Activated naive CD4-positive, alpha-beta T cell treated with anti-CD3 and anti-CD28 coated beads, Interleukin-2, amount 50 U/mL, for 16 hours (primary cell): ENCODE results near the gene RBCK1.
A peak's percentile ranks its signal among the peaks of the same experiment; 100 is the strongest.

Experiments
- DNase-seq: peaks from one replicate; pipeline ENCODE4 v3.0.0-alpha.2; 2020

Gene RBCK1

DNA sequence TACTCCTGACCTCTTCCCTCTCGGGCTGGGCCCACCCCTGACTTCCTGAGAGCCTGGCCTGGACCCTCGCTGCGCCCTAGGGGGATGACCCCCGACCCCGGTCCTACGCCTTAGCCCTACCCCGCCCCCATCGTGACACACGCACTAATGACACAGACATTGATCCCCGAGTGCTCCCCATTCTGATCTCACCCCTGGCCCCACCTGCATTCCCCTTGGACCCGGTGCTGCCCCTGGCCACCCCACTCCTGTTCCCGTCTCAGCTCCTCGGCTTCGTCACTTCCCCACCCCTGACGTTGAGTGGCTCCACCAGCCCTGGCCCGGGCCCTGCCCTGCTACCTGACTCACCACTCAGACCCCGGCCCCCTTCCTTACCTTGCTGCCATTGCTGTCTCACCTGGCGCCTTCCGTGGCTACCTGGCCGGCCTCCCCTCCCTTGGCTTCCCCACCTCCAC, 12.1 kb downstream of the RBCK1 start:
- DNase-seq, result no peak

- DNase-seq, result no peak
These were observed 12.8 kb downstream of the RBCK1 start for GRCh38 chr20:420721-421574.

DNA sequence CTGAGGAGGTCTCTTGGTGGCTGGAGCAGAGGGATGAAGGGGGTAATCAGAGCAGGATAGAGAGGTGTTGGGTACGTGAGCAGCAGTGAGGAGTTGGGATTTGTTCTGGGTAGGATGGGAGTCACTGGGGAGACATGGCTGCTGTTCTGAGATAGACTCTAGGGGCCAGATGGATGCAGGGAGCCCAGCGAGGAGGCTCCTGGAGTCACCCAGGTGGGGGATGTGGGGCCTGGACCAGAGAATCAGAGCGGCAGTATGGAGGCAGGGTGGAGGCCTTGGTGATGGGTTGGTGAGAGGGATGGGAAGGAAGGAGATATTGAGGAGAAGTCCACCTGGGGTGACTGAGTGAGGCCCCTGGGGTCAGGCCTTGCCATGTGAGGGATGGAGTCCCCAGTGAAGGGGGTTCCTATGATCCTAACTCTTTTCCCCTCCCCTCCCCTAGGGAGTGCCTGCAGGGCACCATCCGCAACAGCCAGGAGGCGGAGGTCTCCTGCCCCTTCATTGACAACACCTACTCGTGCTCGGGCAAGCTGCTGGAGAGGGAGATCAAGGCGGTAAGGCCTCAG, 13.7 kb downstream of the RBCK1 start:
- no peak for DNase-seq

DNA sequence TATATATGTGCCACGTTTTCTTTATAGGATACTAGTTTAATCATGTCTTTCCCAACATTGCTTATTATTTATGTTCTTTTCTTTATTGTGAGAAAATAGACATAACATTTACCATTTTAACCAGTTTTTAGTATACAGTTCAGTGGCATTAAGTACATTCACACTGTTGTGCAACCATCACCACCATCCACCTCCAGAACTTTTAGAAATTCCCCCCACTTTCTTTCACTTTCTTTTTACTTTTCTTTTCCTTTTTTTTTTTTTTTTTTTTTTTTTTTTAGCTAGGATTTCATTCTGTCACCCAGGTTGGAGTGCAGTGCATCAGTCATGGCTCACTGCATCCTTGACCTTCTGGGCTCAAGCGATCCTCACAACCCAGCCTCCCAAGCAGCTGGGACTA, 18.5 kb downstream of the RBCK1 start:
- DNase-seq, result no peak

- no peak for DNase-seq
These were observed 19.3 kb downstream of the RBCK1 start for GRCh38 chr20:427401-427800.

DNA sequence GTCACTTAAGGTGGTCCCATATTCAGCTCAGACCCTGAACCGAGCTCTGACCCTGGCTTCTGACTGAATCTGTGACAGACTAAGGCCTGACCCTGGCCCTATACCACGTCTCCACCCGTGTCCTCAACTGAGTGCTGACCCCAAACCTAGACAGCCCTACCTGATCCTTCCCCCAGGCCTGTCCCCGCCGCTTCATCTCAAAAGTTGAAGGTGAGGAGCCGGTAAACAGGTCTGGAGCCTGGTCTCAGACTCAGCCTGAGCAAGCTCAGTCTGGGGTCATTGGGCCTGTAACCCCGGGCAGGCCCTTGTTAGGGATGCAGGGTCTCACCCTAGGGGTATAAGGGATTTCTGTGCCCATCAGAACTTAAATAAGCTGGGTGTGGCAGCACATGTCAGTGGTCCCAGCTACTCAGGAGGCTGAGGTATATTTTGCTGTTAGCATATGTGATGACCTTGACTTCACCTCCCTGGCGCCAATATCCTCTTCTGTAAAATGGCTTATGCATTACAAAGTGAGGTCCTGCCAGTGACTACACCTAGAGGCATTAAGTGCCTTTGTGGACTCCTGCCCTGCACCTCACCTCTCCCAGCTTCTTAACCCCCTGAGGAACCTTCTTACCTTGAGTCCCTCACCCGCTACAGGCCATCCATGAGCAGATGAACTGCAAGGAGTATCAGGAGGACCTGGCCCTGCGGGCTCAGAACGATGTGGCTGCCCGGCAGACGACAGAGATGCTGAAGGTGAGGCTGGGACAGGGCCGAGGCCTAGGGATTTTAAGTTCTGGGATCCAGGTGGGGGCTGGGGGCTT, 20.0 kb downstream of the RBCK1 start:
- no peak for DNase-seq

DNA sequence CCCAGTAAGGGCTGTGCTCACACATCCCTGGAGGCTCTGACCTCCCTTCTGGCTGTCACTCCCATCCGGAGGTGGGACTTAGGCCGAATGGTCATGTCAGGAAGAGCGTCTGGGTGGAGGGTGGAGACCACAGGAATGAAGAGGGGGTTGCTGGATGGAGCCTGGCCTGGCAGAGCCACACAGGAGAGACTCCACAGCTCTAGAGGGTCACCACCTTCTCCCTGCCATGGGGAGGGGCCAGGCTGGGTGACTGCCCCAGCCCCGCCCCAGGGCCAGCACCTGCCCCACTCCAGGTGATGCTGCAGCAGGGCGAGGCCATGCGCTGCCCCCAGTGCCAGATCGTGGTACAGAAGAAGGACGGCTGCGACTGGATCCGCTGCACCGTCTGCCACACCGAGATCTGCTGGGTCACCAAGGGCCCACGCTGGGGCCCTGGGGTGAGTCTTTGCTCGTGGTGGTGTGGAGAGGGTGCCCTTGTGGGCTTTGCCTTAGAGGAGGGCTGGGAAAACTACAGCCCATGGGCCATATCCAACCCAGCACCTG, 20.6 kb downstream of the RBCK1 start:
- DNase-seq, result no peak

DNA sequence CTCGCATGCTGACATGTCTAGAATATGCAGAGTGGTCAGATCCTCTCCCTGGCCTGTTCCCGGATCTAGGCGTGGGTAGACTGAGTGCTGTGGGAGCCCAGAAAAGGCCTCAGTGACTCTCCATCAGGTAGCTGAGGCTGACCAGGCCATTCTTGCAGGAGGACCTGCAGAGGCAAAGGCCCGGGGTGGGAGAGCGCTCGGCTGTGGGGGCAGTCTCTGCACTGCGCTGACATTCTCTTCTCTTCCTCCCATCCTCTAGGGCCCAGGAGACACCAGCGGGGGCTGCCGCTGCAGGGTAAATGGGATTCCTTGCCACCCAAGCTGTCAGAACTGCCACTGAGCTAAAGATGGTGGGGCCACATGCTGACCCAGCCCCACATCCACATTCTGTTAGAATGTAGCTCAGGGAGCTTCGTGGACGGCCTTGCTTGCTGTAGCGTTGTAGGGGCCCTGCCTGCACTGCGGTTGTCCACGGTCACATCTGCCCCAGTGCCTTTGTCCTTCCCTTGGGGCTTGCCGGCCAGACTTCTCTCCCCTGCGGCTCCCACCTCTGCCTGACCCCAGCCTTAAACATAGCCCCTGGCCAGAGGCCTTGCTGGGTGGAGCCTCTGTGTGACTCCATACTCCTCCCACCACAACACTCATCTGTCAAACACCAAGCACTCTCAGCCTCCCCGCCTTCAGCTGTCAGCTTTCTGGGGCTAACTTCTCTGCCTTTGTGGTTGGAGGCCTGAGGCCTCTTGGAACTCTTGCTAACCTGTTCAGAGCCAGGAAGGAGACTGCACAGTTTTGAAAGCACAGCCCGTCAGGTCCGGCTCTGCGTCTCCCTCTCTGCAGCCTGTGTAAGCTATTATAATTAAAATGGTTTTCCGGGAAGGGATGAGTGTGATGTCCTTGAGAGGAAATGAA, 22.2 kb downstream of the RBCK1 start:
- DNase-seq, result no peak

GRCh38 chr20:431012-431904, 23.2 kb downstream of the RBCK1 start:
- peak; percentile 32 for DNase-seq

GRCh38 chr20:432208-432607, 24.1 kb downstream of the RBCK1 start:
- no peak for DNase-seq

DNA sequence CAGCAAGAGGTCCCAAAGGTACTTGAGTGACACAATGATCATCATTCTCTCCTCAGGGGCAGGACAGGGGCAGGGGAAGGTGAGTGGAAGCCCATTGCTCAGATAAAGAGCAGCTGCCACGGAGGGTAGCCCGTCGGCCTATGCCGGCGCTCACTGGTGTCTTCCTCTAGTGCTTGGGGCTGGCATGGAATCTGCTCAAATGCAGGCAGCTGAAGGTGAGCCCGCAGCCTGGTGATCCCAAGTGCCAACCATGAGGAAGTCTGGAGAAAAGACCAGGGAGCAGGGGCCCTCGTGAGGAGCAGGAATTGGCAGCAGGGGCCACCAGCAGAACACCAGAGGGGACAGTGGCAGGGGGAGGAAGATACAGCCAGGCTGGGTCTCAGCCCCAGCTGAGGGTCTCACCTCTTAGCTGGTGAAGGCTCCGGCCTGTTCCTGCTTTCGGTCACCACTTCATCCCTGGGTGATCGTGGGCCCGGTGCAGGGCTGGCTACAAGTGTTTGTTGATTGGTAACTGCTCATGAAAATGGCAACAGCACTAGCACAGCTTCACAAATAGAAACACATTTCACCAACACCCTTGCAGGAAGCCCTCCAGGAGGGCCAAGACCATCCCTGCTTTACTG, 24.7 kb downstream of the RBCK1 start:
- no peak for DNase-seq

DNA sequence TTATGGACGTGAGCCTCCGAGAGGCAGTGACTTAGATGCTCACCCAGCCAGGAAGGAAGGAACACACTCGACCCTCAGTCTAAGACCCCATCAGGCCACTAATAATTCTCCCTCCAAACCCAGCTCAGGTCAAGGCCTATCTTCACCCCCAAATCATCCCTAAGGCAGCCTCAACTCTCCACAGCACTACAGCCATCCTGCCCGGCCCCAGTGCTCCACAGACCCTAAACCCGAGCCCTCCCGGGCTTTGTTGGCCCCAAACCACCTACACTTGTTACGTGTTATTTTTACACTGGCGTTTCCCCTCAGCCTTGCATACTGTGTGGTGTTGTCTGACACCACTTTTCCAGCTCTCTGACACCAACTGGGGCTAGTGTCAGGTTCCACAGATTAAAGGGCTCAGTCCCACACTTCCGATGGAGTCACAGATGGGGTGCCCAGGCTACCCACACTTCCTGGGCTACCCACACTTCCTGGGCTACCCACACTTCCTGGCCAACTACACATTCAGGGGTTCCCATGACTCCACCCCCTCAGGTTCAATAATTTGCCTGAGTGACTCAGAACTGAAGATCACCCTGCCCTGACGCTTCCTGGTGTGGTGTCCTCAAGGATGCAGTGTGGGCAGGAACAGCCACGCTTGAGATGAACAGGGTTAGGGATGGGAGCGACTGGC, 25.3 kb downstream of the RBCK1 start:
- peak; percentile 53 for DNase-seq

- no peak for DNase-seq
These were observed 26.1 kb downstream of the RBCK1 start for GRCh38 chr20:434221-434620.

- DNase-seq, result no peak
These were observed 26.7 kb downstream of the RBCK1 start for GRCh38 chr20:434661-435419.

DNA sequence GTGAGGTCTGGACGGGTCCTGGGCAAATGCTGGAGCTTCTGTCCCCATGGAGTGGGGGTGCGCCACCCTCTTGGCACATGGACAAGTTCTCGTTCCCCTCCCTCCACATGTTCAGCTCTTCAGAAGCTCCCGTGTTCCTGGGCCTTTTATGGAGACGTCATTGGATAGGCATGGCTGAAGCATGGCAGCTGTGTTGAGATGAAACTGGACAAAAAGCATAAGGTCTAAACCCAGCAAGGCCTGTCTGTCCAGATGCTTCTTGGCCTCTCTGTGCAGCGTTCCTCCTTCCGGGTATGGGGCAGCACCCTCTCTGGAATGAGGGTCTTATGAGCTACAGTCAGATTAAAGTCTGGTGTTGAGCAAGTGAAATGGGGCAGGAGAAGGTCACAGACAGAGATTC, 27.5 kb downstream of the RBCK1 start:
- DNase-seq, result no peak

DNA sequence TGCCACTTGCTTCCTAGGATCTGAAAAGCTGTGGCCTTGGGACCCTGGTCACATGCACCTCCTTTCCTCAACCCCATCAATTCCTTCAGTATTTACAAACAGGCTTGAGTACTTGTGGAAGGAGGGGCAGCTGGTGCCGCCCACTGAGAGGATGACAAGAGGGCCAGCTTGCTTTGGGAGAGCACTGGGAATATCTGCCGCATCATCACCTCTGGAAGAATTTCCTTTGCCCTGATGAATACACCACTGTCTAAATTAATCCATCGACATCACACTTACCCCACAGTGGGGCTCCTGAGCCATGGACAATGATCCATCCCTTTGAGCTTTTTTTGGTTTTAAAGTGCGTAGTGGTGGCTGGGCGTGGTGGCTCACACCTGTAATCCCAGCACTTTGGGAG, 28.4 kb downstream of the RBCK1 start:
- DNase-seq, result no peak

GRCh38 chr20:437787-438486, 29.8 kb downstream of the RBCK1 start:
- no peak for DNase-seq

DNA sequence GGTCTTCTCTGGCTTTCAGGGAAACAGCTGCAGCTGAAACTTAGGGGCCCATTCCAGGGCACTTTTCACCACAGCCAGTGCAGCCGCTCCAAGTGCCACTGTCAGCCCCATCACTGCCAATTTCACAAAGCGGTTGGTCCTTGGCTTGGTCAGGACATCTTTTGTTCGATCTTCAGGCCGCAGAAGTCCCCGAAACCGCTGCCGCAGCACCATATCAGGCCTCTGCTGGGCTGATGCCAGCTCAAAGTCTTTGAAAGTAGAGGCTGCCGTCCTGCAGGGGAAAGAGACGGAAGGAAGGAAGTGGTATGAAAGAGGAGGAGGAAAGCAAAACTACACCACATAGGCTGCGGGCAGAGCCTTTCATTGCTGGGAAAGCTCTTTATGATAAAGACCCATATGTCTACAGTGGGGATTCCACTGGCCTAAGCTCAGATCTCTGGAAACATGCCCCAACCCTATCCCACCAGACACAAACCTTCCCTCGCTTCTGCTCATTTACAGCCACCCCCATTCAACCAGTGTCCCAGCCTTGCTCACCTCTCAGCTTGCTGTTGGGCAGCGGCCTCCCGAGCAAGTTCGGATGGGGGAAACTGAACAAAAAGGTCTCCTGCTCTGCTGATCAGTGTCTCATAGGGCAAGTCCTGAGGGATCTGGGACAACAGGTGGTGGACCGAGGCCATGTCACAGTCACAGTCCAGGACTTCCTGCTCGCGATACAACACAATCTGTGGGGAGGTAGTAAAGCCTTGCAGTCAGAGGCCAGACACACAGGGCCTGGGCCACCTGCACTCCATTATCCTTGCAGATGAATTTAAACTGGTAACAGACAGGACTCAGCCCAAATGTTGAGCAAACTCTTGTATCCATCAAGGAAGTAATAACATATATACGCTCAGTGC, 30.7 kb downstream of the RBCK1 start:
- DNase-seq, result peak; percentile 32
